ENCODE data around the gene MT4. TPM values are rescaled to one million over a fixed set of nuclear protein-coding genes. Genes with fewer than 3 reads are reported as not detected.

MT4 gene
- total RNA-seq, 1 experiment from 2014 or later = not detected

- H3K79me2 ChIP-seq (ENCODE audit: low read depth) = no peaks in the 10 kb centered on the region
- H2AFZ ChIP-seq = no peak overlapping the region
- no peaks in the 10 kb centered on the region for H3K4me1 ChIP-seq (replicated peaks; ENCODE audit: insufficient read depth)
- intact Hi-C loops (cut with micrococcal nuclease; ENCODE audit: unreplicated experiment) = no loop called here
- no peaks in the 10 kb centered on the region for H3K36me3 ChIP-seq (ENCODE audit: low read depth)
- H3K9me2 ChIP-seq (ENCODE audit: insufficient read depth) = no peaks in the 10 kb centered on the region
- no peak for DNase-seq
- H4K20me1 ChIP-seq (ENCODE audit: insufficient read depth) = no peaks in the 10 kb centered on the region
- BruUV-seq (replicated peaks) = no TSS peak
- H3K9me3 ChIP-seq (ENCODE audit: insufficient read depth, low read depth) = no peaks in the 10 kb centered on the region
- H3K27me3 ChIP-seq (ENCODE audit: insufficient read depth, low read depth) = no peaks in the 10 kb centered on the region; the same call in 1 of the 2 replicates
- ChIA-PET POLR2A (ENCODE audit: unreplicated experiment) (no interaction called here), CTCF (no interaction called here)
- no peak overlapping the region for H3K27ac ChIP-seq
- no peak overlapping the region for H3K4me3 ChIP-seq
- TF ChIP-seq EZH2 (IDR thresholded peaks at IDR 0.05; ENCODE audit: low read depth) (no peak), CTCF (conservative IDR thresholded peaks at IDR 0.05) (no peak)
- no peaks in the 10 kb centered on the region for H3F3A ChIP-seq (ENCODE audit: insufficient read depth, low read depth)
- H3K4me2 ChIP-seq = no peak overlapping the region
These were observed 23.9 kb downstream of the MT4 start for GRCh38 chr16:56588781-56589140.

- Histone ChIP-seq H3K9me2 (ENCODE audit: insufficient read depth) (no peaks in the 10 kb centered on the region), H3F3A (ENCODE audit: insufficient read depth, low read depth) (no peaks in the 10 kb centered on the region), H3K4me2 (no peak within 1 kb of the TSS), H4K20me1 (ENCODE audit: insufficient read depth) (no peaks in the 10 kb centered on the region), H3K4me3 (no peak within 1 kb of the TSS), H3K27me3 (ENCODE audit: insufficient read depth, low read depth) (no peaks in the 10 kb centered on the region; the same call in 1 of the 2 replicates), H3K27ac (no peak within 1 kb of the TSS), H3K79me2 (ENCODE audit: low read depth) (no peaks in the 10 kb centered on the region), H3K36me3 (ENCODE audit: low read depth) (no peaks in the 10 kb centered on the region), H3K4me1 (replicated peaks; ENCODE audit: insufficient read depth) (no peaks in the 10 kb centered on the region), H2AFZ (no peak within 1 kb of the TSS), H3K9me3 (ENCODE audit: insufficient read depth, low read depth) (no peaks in the 10 kb centered on the region)
- ChIA-PET POLR2A (ENCODE audit: unreplicated experiment) (no interaction called here), CTCF (no interaction called here)
- TF ChIP-seq CTCF (conservative IDR thresholded peaks at IDR 0.05) (no peak), EZH2 (IDR thresholded peaks at IDR 0.05; ENCODE audit: low read depth) (no peak)
- intact Hi-C loops (cut with micrococcal nuclease; ENCODE audit: unreplicated experiment) = no loop called here
- no TSS peak for BruUV-seq (replicated peaks)
- peak in 1 of 2 experiments; percentile 48 for DNase-seq
These were observed 24.5 kb downstream of the MT4 start, which contains the start of gene MT3 for GRCh38 chr16:56589141-56590039. MT3 (plus strand) TSS chr16:56589528; CDS start chr16:56589591, 63 bp downstream.

GRCh38 chr16:56591377-56592060 is 26.6 kb downstream of the MT4 start:
- CTCF ChIA-PET = interaction anchor here (0.7 to 1.0 kb wide), 2 partner anchors 12 to 24 kb away, joined by 3 to 4 read pairs; no protein-coding TSS in a partner anchor
- DNase-seq = no peak
- Histone ChIP-seq H3K27ac (no peak overlapping the region), H3K27me3 (ENCODE audit: insufficient read depth, low read depth) (no peaks in the 10 kb centered on the region; the same call in 1 of the 2 replicates), H3K4me1 (replicated peaks; ENCODE audit: insufficient read depth) (no peaks in the 10 kb centered on the region), H3F3A (ENCODE audit: insufficient read depth, low read depth) (no peaks in the 10 kb centered on the region), H3K36me3 (ENCODE audit: low read depth) (no peaks in the 10 kb centered on the region), H3K9me3 (ENCODE audit: insufficient read depth, low read depth) (no peaks in the 10 kb centered on the region), H3K79me2 (ENCODE audit: low read depth) (no peaks in the 10 kb centered on the region), H3K4me2 (no peak overlapping the region), H2AFZ (no peak overlapping the region), H3K9me2 (ENCODE audit: insufficient read depth) (no peaks in the 10 kb centered on the region), H3K4me3 (no peak overlapping the region), H4K20me1 (ENCODE audit: insufficient read depth) (no peaks in the 10 kb centered on the region)
- POLR2A ChIA-PET (ENCODE audit: unreplicated experiment) = no interaction called here
- intact Hi-C loops (cut with micrococcal nuclease; ENCODE audit: unreplicated experiment) = no loop called here
- BruUV-seq (replicated peaks) = no TSS peak
- TF ChIP-seq EZH2 (IDR thresholded peaks at IDR 0.05; ENCODE audit: low read depth) = no peak
- no peak for TF ChIP-seq CTCF (conservative IDR thresholded peaks at IDR 0.05)
